ENCODE data around the gene MGAT5.

Gene MGAT5

GRCh38 chr2:134449751-134450513, 196.1 kb downstream of the MGAT5 start:
- Histone ChIP-seq H3K9ac (ENCODE audit: low read length) (no peak overlapping the region), H3K9me3 (ENCODE audit: control insufficient read depth, insufficient read depth, low read depth, low read length) (no peaks in the 10 kb centered on the region), H3K4me3 (ENCODE audit: low read depth, low read length) (no peak overlapping the region), H3K27me3 (ENCODE audit: control insufficient read depth, insufficient read depth, low read length) (no peaks in the 10 kb centered on the region), H3K27ac (ENCODE audit: low read depth, low read length) (no peak overlapping the region), H3K36me3 (ENCODE audit: control insufficient read depth, insufficient read depth, low read length) (peaks cover 7% of the 10 kb centered on the region), H3K4me1 (ENCODE audit: control insufficient read depth, insufficient read depth, low read length) (peaks cover 3% of the 10 kb centered on the region; the same call in 1 of the 2 replicates)

GRCh38 chr2:134451347-134451630, 197.4 kb downstream of the MGAT5 start:
- Histone ChIP-seq H3K9me3 (ENCODE audit: control insufficient read depth, insufficient read depth, low read depth, low read length) (no peaks in the 10 kb centered on the region), H3K27me3 (ENCODE audit: control insufficient read depth, insufficient read depth, low read length) (no peaks in the 10 kb centered on the region), H3K4me1 (ENCODE audit: control insufficient read depth, insufficient read depth, low read length) (peaks cover 3% of the 10 kb centered on the region; the same call in 1 of the 2 replicates), H3K27ac (ENCODE audit: low read depth, low read length) (no peak overlapping the region), H3K9ac (ENCODE audit: low read length) (no peak overlapping the region), H3K4me3 (ENCODE audit: low read depth, low read length) (no peak overlapping the region), H3K36me3 (ENCODE audit: control insufficient read depth, insufficient read depth, low read length) (peaks cover 7% of the 10 kb centered on the region)

- peaks cover 3% of the 10 kb centered on the region; the same call in 1 of the 2 replicates for H3K4me1 ChIP-seq (ENCODE audit: control insufficient read depth, insufficient read depth, low read length)
- H3K36me3 ChIP-seq (ENCODE audit: control insufficient read depth, insufficient read depth, low read length) = peaks cover 7% of the 10 kb centered on the region
- no peak overlapping the region for H3K27ac ChIP-seq (ENCODE audit: low read depth, low read length)
- H3K4me3 ChIP-seq (ENCODE audit: low read depth, low read length) = no peak overlapping the region
- no peaks in the 10 kb centered on the region for H3K27me3 ChIP-seq (ENCODE audit: control insufficient read depth, insufficient read depth, low read length)
- no peak overlapping the region for H3K9ac ChIP-seq (ENCODE audit: low read length)
- no peaks in the 10 kb centered on the region for H3K9me3 ChIP-seq (ENCODE audit: control insufficient read depth, insufficient read depth, low read depth, low read length)
Measured at GRCh38 chr2:134452042-134452733, 198.3 kb downstream of the MGAT5 start.

- Histone ChIP-seq H3K27me3 (ENCODE audit: control insufficient read depth, insufficient read depth, low read length) (no peaks in the 10 kb centered on the region), H3K9me3 (ENCODE audit: control insufficient read depth, insufficient read depth, low read depth, low read length) (no peaks in the 10 kb centered on the region), H3K4me1 (ENCODE audit: control insufficient read depth, insufficient read depth, low read length) (peaks cover 3% of the 10 kb centered on the region; the same call in 1 of the 2 replicates), H3K27ac (ENCODE audit: low read depth, low read length) (no peak overlapping the region), H3K36me3 (ENCODE audit: control insufficient read depth, insufficient read depth, low read length) (peaks cover 5% of the 10 kb centered on the region), H3K4me3 (ENCODE audit: low read depth, low read length) (no peak overlapping the region), H3K9ac (ENCODE audit: low read length) (no peak overlapping the region)
Measured at GRCh38 chr2:134453476-134453875, 199.6 kb downstream of the MGAT5 start.

- no peaks in the 10 kb centered on the region for H3K27me3 ChIP-seq (ENCODE audit: control insufficient read depth, insufficient read depth, low read length)
- H3K9me3 ChIP-seq (ENCODE audit: control insufficient read depth, insufficient read depth, low read depth, low read length) = no peaks in the 10 kb centered on the region
- H3K36me3 ChIP-seq (ENCODE audit: control insufficient read depth, insufficient read depth, low read length) = 0 out of 2 replicates have a peak, but pooled peaks cover under 1% of the 10 kb centered on the region
- H3K4me1 ChIP-seq (ENCODE audit: control insufficient read depth, insufficient read depth, low read length) = peaks cover 3% of the 10 kb centered on the region; the same call in 1 of the 2 replicates
- H3K9ac ChIP-seq (ENCODE audit: low read length) = no peak overlapping the region
- no peak overlapping the region for H3K4me3 ChIP-seq (ENCODE audit: low read depth, low read length)
- H3K27ac ChIP-seq (ENCODE audit: low read depth, low read length) = no peak overlapping the region
Measured at GRCh38 chr2:134453973-134454372, 200.1 kb downstream of the MGAT5 start.

GRCh38 chr2:134454426-134454825, 200.6 kb downstream of the MGAT5 start:
- Histone ChIP-seq H3K4me3 (ENCODE audit: low read depth, low read length) (no peak overlapping the region), H3K9ac (ENCODE audit: low read length) (no peak overlapping the region), H3K9me3 (ENCODE audit: control insufficient read depth, insufficient read depth, low read depth, low read length) (no peaks in the 10 kb centered on the region), H3K4me1 (ENCODE audit: control insufficient read depth, insufficient read depth, low read length) (peaks cover 3% of the 10 kb centered on the region; the same call in 1 of the 2 replicates), H3K36me3 (ENCODE audit: control insufficient read depth, insufficient read depth, low read length) (no peaks in the 10 kb centered on the region), H3K27ac (ENCODE audit: low read depth, low read length) (no peak overlapping the region), H3K27me3 (ENCODE audit: control insufficient read depth, insufficient read depth, low read length) (no peaks in the 10 kb centered on the region)

GRCh38 chr2:134454931-134455330, 201.1 kb downstream of the MGAT5 start:
- H3K36me3 ChIP-seq (ENCODE audit: control insufficient read depth, insufficient read depth, low read length) = no peaks in the 10 kb centered on the region
- no peak overlapping the region for H3K4me3 ChIP-seq (ENCODE audit: low read depth, low read length)
- no peak overlapping the region for H3K9ac ChIP-seq (ENCODE audit: low read length)
- H3K9me3 ChIP-seq (ENCODE audit: control insufficient read depth, insufficient read depth, low read depth, low read length) = no peaks in the 10 kb centered on the region
- H3K4me1 ChIP-seq (ENCODE audit: control insufficient read depth, insufficient read depth, low read length) = peaks cover 3% of the 10 kb centered on the region; the same call in 1 of the 2 replicates
- no peaks in the 10 kb centered on the region for H3K27me3 ChIP-seq (ENCODE audit: control insufficient read depth, insufficient read depth, low read length)
- no peak overlapping the region for H3K27ac ChIP-seq (ENCODE audit: low read depth, low read length)

GRCh38 chr2:134455426-134455825, 201.6 kb downstream of the MGAT5 start:
- Histone ChIP-seq H3K9ac (ENCODE audit: low read length) (no peak overlapping the region), H3K4me1 (ENCODE audit: control insufficient read depth, insufficient read depth, low read length) (peaks cover 6% of the 10 kb centered on the region; the same call in 1 of the 2 replicates), H3K36me3 (ENCODE audit: control insufficient read depth, insufficient read depth, low read length) (no peaks in the 10 kb centered on the region), H3K9me3 (ENCODE audit: control insufficient read depth, insufficient read depth, low read depth, low read length) (no peaks in the 10 kb centered on the region), H3K4me3 (ENCODE audit: low read depth, low read length) (no peak overlapping the region), H3K27me3 (ENCODE audit: control insufficient read depth, insufficient read depth, low read length) (no peaks in the 10 kb centered on the region), H3K27ac (ENCODE audit: low read depth, low read length) (no peak overlapping the region)

GRCh38 chr2:134457353-134457752, 203.5 kb downstream of the MGAT5 start:
- Histone ChIP-seq H3K9me3 (ENCODE audit: control insufficient read depth, insufficient read depth, low read depth, low read length) (no peaks in the 10 kb centered on the region), H3K9ac (ENCODE audit: low read length) (no peak overlapping the region), H3K4me3 (ENCODE audit: low read depth, low read length) (no peak overlapping the region), H3K36me3 (ENCODE audit: control insufficient read depth, insufficient read depth, low read length) (no peaks in the 10 kb centered on the region), H3K4me1 (ENCODE audit: control insufficient read depth, insufficient read depth, low read length) (peaks cover 3% of the 10 kb centered on the region; the same call in 1 of the 2 replicates), H3K27ac (ENCODE audit: low read depth, low read length) (no peak overlapping the region), H3K27me3 (ENCODE audit: control insufficient read depth, insufficient read depth, low read length) (no peaks in the 10 kb centered on the region)

GRCh38 chr2:134457765-134458472, 204.0 kb downstream of the MGAT5 start:
- Histone ChIP-seq H3K27ac (ENCODE audit: low read depth, low read length) (no peak overlapping the region), H3K36me3 (ENCODE audit: control insufficient read depth, insufficient read depth, low read length) (no peaks in the 10 kb centered on the region), H3K9ac (ENCODE audit: low read length) (no peak overlapping the region), H3K27me3 (ENCODE audit: control insufficient read depth, insufficient read depth, low read length) (no peaks in the 10 kb centered on the region), H3K4me3 (ENCODE audit: low read depth, low read length) (no peak overlapping the region), H3K4me1 (ENCODE audit: control insufficient read depth, insufficient read depth, low read length) (peaks cover 3% of the 10 kb centered on the region; the same call in 1 of the 2 replicates), H3K9me3 (ENCODE audit: control insufficient read depth, insufficient read depth, low read depth, low read length) (no peaks in the 10 kb centered on the region)

- Histone ChIP-seq H3K9me3 (ENCODE audit: control insufficient read depth, insufficient read depth, low read depth, low read length) (no peaks in the 10 kb centered on the region), H3K27me3 (ENCODE audit: control insufficient read depth, insufficient read depth, low read length) (no peaks in the 10 kb centered on the region), H3K4me3 (ENCODE audit: low read depth, low read length) (no peak overlapping the region), H3K36me3 (ENCODE audit: control insufficient read depth, insufficient read depth, low read length) (no peaks in the 10 kb centered on the region), H3K27ac (ENCODE audit: low read depth, low read length) (no peak overlapping the region), H3K9ac (ENCODE audit: low read length) (no peak overlapping the region), H3K4me1 (ENCODE audit: control insufficient read depth, insufficient read depth, low read length) (peaks cover 3% of the 10 kb centered on the region; the same call in 1 of the 2 replicates)
Measured at GRCh38 chr2:134458473-134458853, 204.6 kb downstream of the MGAT5 start.
